Prostate gland (tissue), 2 donors: ENCODE measurements around the gene CLHC1. TPM values are rescaled to one million over a fixed set of nuclear protein-coding genes. Genes with fewer than 3 reads are reported as not detected.

Experiments used
- DNase-seq: peaks from one replicate; pipeline ENCODE4 v3.0.0-alpha.2; 2019; ENCODE audit warnings: low spot score
- H3K27ac ChIP-seq, 2 donors: fragments of 200-600 bp; sonication (generic); 2 replicates each; pipeline ENCODE4 v1.5.1; 2017 to 2019
- H3K27me3 ChIP-seq: fragments of 200-600 bp; sonication (generic); replicated peaks from 2 replicates; pipeline ENCODE4 v1.5.1; 2019; ENCODE audit not compliant: insufficient read depth
- H3K36me3 ChIP-seq, 2 donors: fragments of 200-600 bp; sonication (generic); 1 replicate in 1 of 2; 2 replicates in 1 of 2; pipeline versions ENCODE4 v1.5.1 to v1.8.1; 2017 to 2019
- H3K4me1 ChIP-seq: fragments of 200-600 bp; sonication (generic); replicated peaks from 2 replicates; pipeline ENCODE4 v1.5.1; 2019
- H3K4me3 ChIP-seq, 2 donors: fragments of 200-600 bp; sonication (generic); 2 replicates each; pipeline ENCODE4 v1.5.1; 2017 to 2019
- H3K9me3 ChIP-seq: fragments of 200-600 bp; sonication (generic); 2 replicates; pipeline ENCODE4 v1.5.1; 2017
- POLR2A ChIP-seq: fragments of 450-650 bp; IDR thresholded peaks from one replicate; pipeline ENCODE4 v1.6.1; 2016; ENCODE audit warnings: antibody characterized with exemption, mild to moderate bottlenecking
- POLR2AphosphoS5 ChIP-seq: sonication (generic); formaldehyde crosslinking; IDR thresholded peaks from one replicate; pipeline ENCODE4 v1.6.1; 2017; ENCODE audit warnings: antibody characterized with exemption
- WGBS: methylation state at CpG from one replicate; pipeline ENCODE4 v1.1.5; 2018; 5-methylcytosine and 5-hydroxymethylcytosine counted together
- intact Hi-C: fragments of 100-400 bp; cut with DNase I; formaldehyde crosslinking; loops from one replicate; pipeline ENCODE4 v1.14.2; 2022
- total RNA-seq, 2 donors: library from RNA; depleted of rRNA; stranded (reverse); fragments of >200 nt; gene quantifications; one replicate each; pipeline ENCODE4 v1.1.0, GENCODE V29; 2016
- TF ChIP-seq, protein P1 (sequence below), 4 experiments: fragments of 200-600 bp in 2 of 4; fragments of 450-650 bp in 2 of 4; sonication (generic) in 2 of 4; IDR thresholded peaks; 1 replicate in 3 of 4; 2 replicates in 1 of 4; pipeline ENCODE4 v1.5.1; 2016 to 2019; ENCODE audit warnings: antibody characterized with exemption in 4 of 4, mild to moderate bottlenecking in 2 of 4, moderate library complexity in 2 of 4

CLHC1 gene
- total RNA-seq, 2 donors from 2014 or later, result 5.4 to 15.7 TPM

DNA sequence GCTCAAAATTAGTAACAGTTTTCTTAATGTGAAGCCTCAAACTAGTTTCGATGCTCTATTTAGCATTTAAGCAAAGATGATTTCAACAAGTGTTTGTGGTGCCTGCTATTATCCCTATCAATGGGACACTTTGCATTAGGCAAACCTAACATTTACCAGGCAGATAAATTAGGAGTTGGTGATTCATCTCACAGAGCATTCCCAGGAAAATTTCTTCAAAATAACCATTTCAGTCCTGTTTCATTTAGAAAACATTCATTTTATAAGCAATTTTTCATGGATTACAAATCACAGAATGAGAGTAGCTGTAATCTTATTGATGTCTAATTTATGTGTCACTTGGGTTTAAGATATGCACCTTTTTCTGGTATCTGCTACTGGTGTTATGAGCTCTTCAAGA is 62.7 kb downstream of the CLHC1 start:
- peak overlapping the region; percentile 41 to 54 for H3K27ac ChIP-seq

DNA sequence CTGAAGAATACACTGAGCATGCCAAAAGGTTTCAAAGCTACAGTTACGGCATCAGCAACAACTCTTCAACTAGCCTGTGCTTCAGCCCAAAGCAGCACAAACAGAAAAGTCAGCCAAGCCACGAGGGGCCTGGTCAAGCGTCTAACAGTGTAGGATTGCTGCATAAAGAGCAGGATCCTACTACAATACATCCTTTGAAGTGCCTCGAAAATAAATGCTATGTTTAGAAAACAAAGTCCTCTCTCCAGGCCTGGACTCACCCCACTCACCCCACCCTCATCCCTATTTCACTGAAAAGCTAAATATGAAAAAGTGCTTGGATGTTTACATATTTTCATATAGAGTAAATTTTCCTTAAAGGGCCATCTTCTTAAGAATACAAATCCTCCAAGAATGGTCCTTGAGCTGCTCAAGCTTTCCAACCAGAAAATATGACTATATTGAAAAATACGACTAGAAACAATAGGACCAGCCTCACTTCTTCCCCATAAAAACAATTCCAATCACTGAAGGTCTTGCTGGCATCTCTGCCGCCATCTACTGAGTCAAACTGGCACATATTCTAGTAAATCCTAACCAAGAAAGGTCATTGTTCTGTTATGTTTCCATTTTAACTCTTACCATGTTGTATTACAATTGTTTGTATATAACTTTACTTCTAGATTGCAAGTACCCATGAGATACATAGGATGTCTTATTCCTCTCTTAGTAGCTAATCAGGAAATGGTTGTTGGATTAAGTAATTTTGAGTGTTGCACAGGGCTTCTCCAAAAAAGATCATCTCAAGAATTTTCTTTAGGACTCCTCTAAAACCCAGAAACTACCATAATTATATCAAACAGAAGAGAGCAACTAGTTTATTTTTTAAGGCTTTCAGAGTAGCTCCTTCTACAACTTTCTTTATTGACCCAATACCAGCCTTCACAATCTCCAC is 63.6 kb downstream of the CLHC1 start:
- peaks cover 12% of the 10 kb centered on the region for H3K4me1 ChIP-seq
- H3K27me3 ChIP-seq, result no peaks in the 10 kb centered on the region
- H3K9me3 ChIP-seq, result no peaks in the 10 kb centered on the region
- peak overlapping the region; percentile 48 to 54 for H3K27ac ChIP-seq
- H3K4me3 ChIP-seq, result no peak overlapping the region
- intact Hi-C loops, result loop anchor here (2.0 to 5.0 kb wide), 5 partner anchors 71 to 268 kb away; no protein-coding TSS in a partner anchor
- DNase-seq, result peak; percentile 58
- 16% methylated on average over 6 of the region's 6 CpGs for WGBS
- H3K36me3 ChIP-seq, result no peaks in the 10 kb centered on the region
- TF ChIP-seq POLR2AphosphoS5, result no peak
- no peak for TF ChIP-seq POLR2A
- TF ChIP-seq, protein P1, sequence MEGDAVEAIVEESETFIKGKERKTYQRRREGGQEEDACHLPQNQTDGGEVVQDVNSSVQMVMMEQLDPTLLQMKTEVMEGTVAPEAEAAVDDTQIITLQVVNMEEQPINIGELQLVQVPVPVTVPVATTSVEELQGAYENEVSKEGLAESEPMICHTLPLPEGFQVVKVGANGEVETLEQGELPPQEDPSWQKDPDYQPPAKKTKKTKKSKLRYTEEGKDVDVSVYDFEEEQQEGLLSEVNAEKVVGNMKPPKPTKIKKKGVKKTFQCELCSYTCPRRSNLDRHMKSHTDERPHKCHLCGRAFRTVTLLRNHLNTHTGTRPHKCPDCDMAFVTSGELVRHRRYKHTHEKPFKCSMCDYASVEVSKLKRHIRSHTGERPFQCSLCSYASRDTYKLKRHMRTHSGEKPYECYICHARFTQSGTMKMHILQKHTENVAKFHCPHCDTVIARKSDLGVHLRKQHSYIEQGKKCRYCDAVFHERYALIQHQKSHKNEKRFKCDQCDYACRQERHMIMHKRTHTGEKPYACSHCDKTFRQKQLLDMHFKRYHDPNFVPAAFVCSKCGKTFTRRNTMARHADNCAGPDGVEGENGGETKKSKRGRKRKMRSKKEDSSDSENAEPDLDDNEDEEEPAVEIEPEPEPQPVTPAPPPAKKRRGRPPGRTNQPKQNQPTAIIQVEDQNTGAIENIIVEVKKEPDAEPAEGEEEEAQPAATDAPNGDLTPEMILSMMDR (IDR thresholded peaks at IDR 0.05), result peak; percentile 60 to 80 (median 71)

More for the DNA sequence above, 62.7 kb downstream of the CLHC1 start:
- Histone ChIP-seq H3K9me3 (no peaks in the 10 kb centered on the region), H3K36me3 (no peaks in the 10 kb centered on the region), H3K4me3 (no peak overlapping the region), H3K27me3 (no peaks in the 10 kb centered on the region), H3K4me1 (peaks cover 8% of the 10 kb centered on the region)
- 86% methylated on average over 1 of the region's 1 CpG for WGBS
- intact Hi-C loops, result loop anchor here (2.0 to 5.0 kb wide), 5 partner anchors 72 to 269 kb away; no protein-coding TSS in a partner anchor
- no peak for DNase-seq
- TF ChIP-seq POLR2AphosphoS5 (no peak), POLR2A (no peak)
- TF ChIP-seq, protein P1 (IDR thresholded peaks at IDR 0.05), result no peak

DNA sequence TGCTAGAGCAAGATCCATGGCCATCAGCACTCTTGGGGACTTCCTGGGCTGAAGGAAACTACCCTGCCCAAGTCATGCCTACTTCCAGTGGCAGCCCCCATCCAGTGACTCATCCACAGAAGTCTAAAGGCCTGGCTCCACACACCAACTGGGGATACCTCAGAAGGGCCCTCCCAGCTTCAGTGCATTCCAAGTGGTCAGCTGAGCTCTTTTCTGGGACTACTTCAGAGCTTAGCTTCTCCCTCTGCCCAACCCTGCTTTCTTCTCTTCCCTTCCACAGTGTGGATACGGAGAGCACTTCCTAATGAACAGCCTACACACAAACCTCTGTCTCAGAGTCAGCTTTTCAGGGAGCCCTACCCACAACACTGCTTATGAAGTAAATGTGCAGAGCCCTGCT is 66.5 kb downstream of the CLHC1 start:
- no peak overlapping the region for H3K4me3 ChIP-seq
- H3K36me3 ChIP-seq, result no peaks in the 10 kb centered on the region
- 94% methylated on average over 1 of the region's 1 CpG for WGBS
- intact Hi-C loops, result loop anchor here (5.0 kb wide), 3 partner anchors 68 to 148 kb away; no protein-coding TSS in a partner anchor
- TF ChIP-seq, protein P1 (IDR thresholded peaks at IDR 0.05), result no peak
- TF ChIP-seq POLR2A (no peak), POLR2AphosphoS5 (no peak)
- DNase-seq, result no peak
- H3K9me3 ChIP-seq, result no peaks in the 10 kb centered on the region
- peak overlapping the region; percentile 73 to 75 for H3K27ac ChIP-seq
- H3K4me1 ChIP-seq, result peaks cover 17% of the 10 kb centered on the region
- no peaks in the 10 kb centered on the region for H3K27me3 ChIP-seq

DNA sequence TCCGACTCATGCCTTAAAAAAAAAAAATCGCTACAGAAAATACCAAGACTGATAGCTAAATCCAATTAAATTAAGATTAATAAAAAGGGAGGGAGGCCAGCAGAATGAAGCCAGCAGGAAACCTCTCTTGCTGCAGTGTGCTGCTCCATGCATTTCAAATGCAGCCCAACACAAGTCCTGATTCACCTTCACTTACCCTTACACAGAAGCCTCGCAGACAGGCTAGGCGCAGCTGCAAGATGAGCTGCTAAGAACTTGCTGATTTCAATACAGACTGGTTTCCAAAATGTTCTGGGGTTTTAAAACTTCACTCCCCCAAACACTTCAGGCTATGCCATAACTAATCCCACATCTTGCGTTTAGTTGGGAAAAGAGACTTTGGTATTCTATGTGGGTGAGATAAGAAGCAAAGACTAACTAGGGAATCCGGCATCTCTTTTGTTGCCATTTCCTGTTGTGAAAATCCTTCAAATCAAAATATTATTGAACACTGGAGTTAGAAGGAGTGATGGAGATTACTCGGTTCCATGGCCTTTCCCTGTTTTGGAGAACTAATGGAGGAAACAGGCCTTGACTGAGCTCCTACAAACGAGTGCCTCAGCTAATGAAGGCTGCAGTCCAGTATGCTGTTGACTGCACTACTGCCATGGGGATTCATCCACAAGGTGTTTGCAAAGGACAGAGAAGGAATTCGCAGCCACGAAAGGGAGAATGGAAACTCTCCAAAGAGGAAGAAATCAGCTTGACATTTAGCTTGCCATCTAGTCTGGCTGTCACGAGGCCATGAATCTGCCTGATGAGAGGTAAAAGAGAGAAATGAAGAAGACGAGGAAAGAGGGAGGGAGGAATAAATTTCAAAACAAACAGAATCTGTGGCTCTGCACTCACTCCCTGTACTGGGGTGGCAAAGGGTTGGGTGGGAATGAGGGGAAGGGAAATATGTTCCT is 67.3 kb downstream of the CLHC1 start:
- no peak overlapping the region for H3K4me3 ChIP-seq
- WGBS, result 70% methylated on average over 12 of the region's 12 CpGs
- H3K27ac ChIP-seq, result peak overlapping the region; percentile 73 to 75
- H3K27me3 ChIP-seq, result no peaks in the 10 kb centered on the region
- H3K4me1 ChIP-seq, result peaks cover 17% of the 10 kb centered on the region
- intact Hi-C loops, result loop anchor here (5.0 kb wide), 3 partner anchors 68 to 148 kb away; no protein-coding TSS in a partner anchor
- no peak for DNase-seq
- no peaks in the 10 kb centered on the region for H3K36me3 ChIP-seq
- H3K9me3 ChIP-seq, result no peaks in the 10 kb centered on the region
- TF ChIP-seq, protein P1 (IDR thresholded peaks at IDR 0.05), result no peak
- TF ChIP-seq POLR2A (no peak), POLR2AphosphoS5 (no peak)
